ENCODE results near the gene LSM8.
"Not testable (repeated sequence)": the region's sequence is repeated elsewhere in the genome, so short reads cannot be mapped to it uniquely, and the experiment has no call there.

The LSM8 gene

GRCh38 chr7:118183786-118184564 lies at the start of gene LSM8:
Gene LSM8 (plus strand): TSS chr7:118184164. CDS start chr7:118184224, 60 bp downstream.
- peak; percentile 93 for DNase-seq

- not testable (repeated sequence) for DNase-seq
Measured at GRCh38 chr7:118134420-118134819, 49.5 kb upstream of the LSM8 start.

GRCh38 chr7:118140468-118140867 lies 43.5 kb upstream of the LSM8 start:
- no peak for DNase-seq

- DNase-seq, result no peak
Measured at GRCh38 chr7:118142012-118142411, 42.0 kb upstream of the LSM8 start.

- no peak for DNase-seq
Measured at GRCh38 chr7:118148930-118149329, 35.0 kb upstream of the LSM8 start.

- DNase-seq, result no peak
Measured at GRCh38 chr7:118149394-118149793, 34.6 kb upstream of the LSM8 start.

- no peak for DNase-seq
Measured at GRCh38 chr7:118151671-118152070, 32.3 kb upstream of the LSM8 start.

GRCh38 chr7:118152149-118152548 lies 31.8 kb upstream of the LSM8 start:
- no peak for DNase-seq

- no peak for DNase-seq
Measured at GRCh38 chr7:118152654-118153053, 31.3 kb upstream of the LSM8 start.

- DNase-seq, result peak; percentile 11
Measured at GRCh38 chr7:118153551-118154177, 30.3 kb upstream of the LSM8 start.

- DNase-seq, result no peak
Measured at GRCh38 chr7:118158766-118159165, 25.2 kb upstream of the LSM8 start.

- DNase-seq, result no peak
Measured at GRCh38 chr7:118169146-118169545, 14.8 kb upstream of the LSM8 start.

GRCh38 chr7:118175740-118176139 lies 8.2 kb upstream of the LSM8 start:
- DNase-seq, result no peak

GRCh38 chr7:118179191-118179590 lies 4.8 kb upstream of the LSM8 start:
- no peak for DNase-seq

- no peak for DNase-seq
Measured at GRCh38 chr7:118182593-118183427, 1.2 kb upstream of the LSM8 start.

- DNase-seq, result no peak
Measured at GRCh38 chr7:118183428-118183785, 557 bp upstream of the LSM8 start.

GRCh38 chr7:118184565-118184940 lies 589 bp downstream of the LSM8 start:
- no peak for DNase-seq

- no peak for DNase-seq
Measured at GRCh38 chr7:118185163-118185860, 1.3 kb downstream of the LSM8 start.

GRCh38 chr7:118186501-118186900 lies 2.5 kb downstream of the LSM8 start:
- no peak for DNase-seq

- DNase-seq, result no peak
Measured at GRCh38 chr7:118194571-118194970, 10.6 kb downstream of the LSM8 start.

- DNase-seq, result peak; percentile 26
Measured at GRCh38 chr7:118195837-118196474, 12.0 kb downstream of the LSM8 start.

GRCh38 chr7:118202061-118202460 lies 18.1 kb downstream of the LSM8 start:
- DNase-seq, result no peak

Data from NCI-H2081 treated with DMSO at 0.1 percent for 48 hours (cell line).